SK-N-SH (cell line): ENCODE data around the gene APH1B. TPM values are rescaled to one million over a fixed set of nuclear protein-coding genes. Genes with fewer than 3 reads are reported as not detected.

ENCODE experiments used
- CTCF ChIA-PET: fragments of 300-600, 350-600 bp; formaldehyde crosslinking; extraction: SDS; loops from one replicate; lab custom pipeline; 2021; lab: Yijun Ruan, JAX
- POLR2A ChIA-PET: fragments of 350-600 bp; sonication (Branson Sonifier 250); formaldehyde crosslinking; extraction: SDS; loops from one replicate; lab custom pipeline; 2020; ENCODE audit warnings: antibody characterized with exemption, inconsistent platforms; lab: Yijun Ruan, JAX
- DNase-seq: peaks from one replicate; pipeline ENCODE4 v3.0.0; 2012
- H2AFZ ChIP-seq: fragments of 200-600 bp; sonication (generic); 2 replicates; pipeline ENCODE4 v1.8.1; 2016; ENCODE audit warnings: antibody characterized with exemption, mild to moderate bottlenecking, low read depth
- H3F3A ChIP-seq: fragments of 200-600 bp; sonication (generic); replicated peaks from 2 replicates; pipeline ENCODE3; 2016; ENCODE audit warnings: antibody characterized with exemption, mild to moderate bottlenecking; ENCODE audit not compliant: insufficient read depth
- H3K27ac ChIP-seq, 2 experiments: fragments of 200-500 bp in 1 of 2; fragments of 200-600 bp in 1 of 2; sonication (Bioruptor generic) in 1 of 2; sonication (generic), shearing (Covaris generic) in 1 of 2; 2 replicates each; pipeline versions ENCODE4 v1.5.1 to v1.6.1; 2014 to 2016; ENCODE audit warnings: low read depth in 2 of 2, inconsistent platforms in 1 of 2, low read length in 1 of 2, mild to moderate bottlenecking in 1 of 2, mixed read lengths in 1 of 2
- H3K27me3 ChIP-seq: fragments of 200-600 bp; sonication (generic), shearing (Covaris generic); 2 replicates; pipeline ENCODE4 v1.6.1; 2016; ENCODE audit warnings: mixed run types; ENCODE audit not compliant: insufficient read depth
- H3K36me3 ChIP-seq, 2 experiments: fragments of 200-500 bp in 1 of 2; fragments of 200-600 bp in 1 of 2; sonication (Bioruptor generic) in 1 of 2; sonication (generic) in 1 of 2; replicated peaks in 1 of 2; 2 replicates each; pipeline versions ENCODE3 to v1.5.1; 2014 to 2016; ENCODE audit warnings: low read length in 1 of 2, mild to moderate bottlenecking in 1 of 2; ENCODE audit not compliant: insufficient read depth in 2 of 2, control insufficient read depth in 1 of 2
- H3K4me1 ChIP-seq, 2 experiments: fragments of 200-500 bp in 1 of 2; fragments of 200-600 bp in 1 of 2; sonication (Bioruptor generic) in 1 of 2; sonication (generic), shearing (Covaris generic) in 1 of 2; 2 replicates each; pipeline versions ENCODE4 v1.5.1 to v1.6.1; 2014 to 2016; ENCODE audit warnings: low read depth in 1 of 2, low read length in 1 of 2, mixed run types in 1 of 2; ENCODE audit not compliant: insufficient read depth in 2 of 2, control insufficient read depth in 1 of 2
- H3K4me2 ChIP-seq: fragments of 200-600 bp; sonication (generic), shearing (Covaris generic); 2 replicates; pipeline ENCODE4 v1.6.1; 2017; ENCODE audit warnings: mixed run types
- H3K4me3 ChIP-seq, 2 experiments: fragments of 200-500 bp in 1 of 2; fragments of 200-600 bp in 1 of 2; sonication (Bioruptor generic) in 1 of 2; sonication (generic), shearing (Covaris generic) in 1 of 2; 2 replicates each; pipeline versions ENCODE4 v1.5.1 to v1.8.1; 2014 to 2016; ENCODE audit warnings: low read depth in 2 of 2, inconsistent platforms in 1 of 2, low read length in 1 of 2, mild to moderate bottlenecking in 1 of 2, mixed read lengths in 1 of 2, moderate library complexity in 1 of 2
- H3K79me2 ChIP-seq: fragments of 200-600 bp; sonication (generic); 2 replicates; pipeline ENCODE4 v1.8.1; 2017; ENCODE audit warnings: mild to moderate bottlenecking; ENCODE audit not compliant: insufficient read depth
- H3K9ac ChIP-seq: fragments of 200-600 bp; sonication (generic); 2 replicates; pipeline ENCODE4 v1.6.1; 2017; ENCODE audit warnings: mixed run types
- H3K9me2 ChIP-seq: fragments of 200-600 bp; sonication (generic); 2 replicates; pipeline ENCODE4 v1.6.1; 2017; ENCODE audit warnings: mixed run types
- H3K9me3 ChIP-seq: fragments of 200-600 bp; sonication (generic); 2 replicates; pipeline ENCODE4 v1.6.1; 2017; ENCODE audit warnings: mixed run types, mild to moderate bottlenecking, moderate library complexity
- H4K20me1 ChIP-seq: fragments of 200-600 bp; sonication (generic); 2 replicates; pipeline ENCODE4 v1.6.1; 2017; ENCODE audit warnings: mild to moderate bottlenecking, mixed run types; ENCODE audit not compliant: insufficient read depth
- ELF1 ChIP-seq: IDR thresholded peaks from 2 replicates; pipeline ENCODE4 v1.4.0; 2012
- EP300 ChIP-seq, 2 experiments: IDR thresholded peaks; 2 replicates each; pipeline versions ENCODE4 v1.4.0 to v1.6.1; 2012; ENCODE audit warnings: borderline replicate concordance in 1 of 2, low read depth in 1 of 2, low read length in 1 of 2
- EZH2phosphoT487 ChIP-seq: fragments of 200-600 bp; sonication (generic); IDR thresholded peaks from 2 replicates; pipeline ENCODE4 v1.6.1; 2017; ENCODE audit warnings: low read depth, mixed run types, mild to moderate bottlenecking, antibody characterized with exemption, moderate library complexity, borderline replicate concordance
- FOSL2 ChIP-seq: IDR thresholded peaks from 2 replicates; pipeline ENCODE4 v1.4.0; 2012; ENCODE audit warnings: low read depth, mild to moderate bottlenecking, moderate library complexity, borderline replicate concordance
- FOXM1 ChIP-seq: IDR thresholded peaks from 2 replicates; pipeline ENCODE4 v1.4.0; 2012; ENCODE audit warnings: low read depth, mild to moderate bottlenecking
- GATA2 ChIP-seq: sonication (generic); formaldehyde crosslinking; IDR thresholded peaks from 2 replicates; pipeline ENCODE4 v1.5.0; 2020; ENCODE audit warnings: mild to moderate bottlenecking, missing genetic modification reagents
- MXI1 ChIP-seq: IDR thresholded peaks from 2 replicates; pipeline ENCODE4 v1.6.1; 2012; ENCODE audit warnings: mild to moderate bottlenecking, low read depth, low read length, improper control_type of control experiment
- POLR2AphosphoS5 ChIP-seq: IDR thresholded peaks from 2 replicates; pipeline ENCODE4 v1.6.1; 2012; ENCODE audit warnings: low read depth, low read length
- SIN3A ChIP-seq: IDR thresholded peaks from 2 replicates; pipeline ENCODE4 v1.6.1; 2012; ENCODE audit warnings: low read depth, mild to moderate bottlenecking, low read length, moderate library complexity, borderline replicate concordance
- SMC3 ChIP-seq: IDR thresholded peaks from 2 replicates; pipeline ENCODE4 v1.6.1; 2012; ENCODE audit warnings: low read depth, low read length, improper control_type of control experiment
- TAF1 ChIP-seq: IDR thresholded peaks from 2 replicates; pipeline ENCODE4 v1.6.1; 2012; ENCODE audit warnings: low read depth, mild to moderate bottlenecking, low read length, moderate library complexity, borderline replicate concordance
- WGBS: methylation state at CpG from one replicate; pipeline ENCODE4 v1.1.6; 2017; ENCODE audit warnings: low lambda C conversion rate; 5-methylcytosine and 5-hydroxymethylcytosine counted together
- polyA plus RNA-seq, 3 experiments: library from polyadenylated mRNA; depleted of rRNA; stranded (reverse); fragments of >200 nt; gene quantifications; 2 replicates each; pipeline ENCODE4 v1.2.3, GENCODE V29; 2012
- TF ChIP-seq, protein P1 (sequence below): IDR thresholded peaks from 2 replicates; pipeline ENCODE4 v1.4.0; 2012; ENCODE audit warnings: low read depth

Gene APH1B
- polyA plus RNA-seq (2012; rRNA removed), result 7.6 and 11.2 TPM in 2 replicates
- polyA plus RNA-seq (2012; cell fraction: cytosol; rRNA removed), result 9.1 and 10.1 TPM in 2 replicates
- polyA plus RNA-seq (2012; cell fraction: nucleus; rRNA removed), result 8.6 and 15.1 TPM in 2 replicates

DNA sequence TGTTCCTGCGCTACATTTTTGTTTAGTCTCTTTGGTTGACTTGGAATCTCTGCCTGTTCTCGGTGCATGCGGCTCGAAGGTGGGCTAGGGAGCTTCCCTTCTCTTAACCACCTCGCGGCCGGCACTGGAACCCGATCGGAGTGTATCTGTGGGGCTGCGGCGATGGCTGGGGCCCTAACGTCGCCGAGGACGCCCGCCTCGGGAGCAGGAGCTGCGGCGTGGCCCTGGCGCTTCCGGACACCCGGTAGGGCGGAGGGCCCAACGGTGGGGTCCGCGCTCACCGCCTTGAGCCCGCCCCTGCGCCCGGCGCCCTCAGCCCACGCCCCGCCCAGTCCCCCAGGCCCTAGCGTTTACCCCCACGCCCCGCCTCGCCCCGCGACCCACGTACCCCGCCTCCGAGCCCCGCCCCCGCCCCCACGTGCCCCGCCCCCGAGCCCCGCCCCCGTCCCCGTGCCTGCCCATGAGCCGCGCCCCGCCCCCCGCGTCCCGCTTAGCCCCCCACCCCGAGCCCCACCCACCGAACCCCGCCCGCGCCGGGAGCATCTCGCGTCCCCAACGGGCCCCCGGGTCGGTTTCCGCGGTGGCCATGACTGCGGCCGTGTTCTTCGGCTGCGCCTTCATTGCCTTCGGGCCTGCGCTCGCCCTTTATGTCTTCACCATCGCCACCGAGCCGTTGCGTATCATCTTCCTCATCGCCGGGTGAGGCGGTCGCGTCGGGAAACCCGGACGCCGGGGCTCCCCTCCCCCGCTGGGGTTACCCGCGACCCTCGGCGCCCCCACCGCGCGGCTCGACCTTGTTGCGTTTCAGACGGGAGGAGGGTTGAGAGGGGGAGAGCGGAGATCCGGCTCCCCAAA lies at the start of gene APH1B:
Gene APH1B, plus strand, starts transcription at position 568 of the 855 bp plus-strand sequence. Its CDS starts 19 bp downstream, at position 587.
- WGBS, result 2% methylated on average over 62 of the region's 102 CpGs

DNA sequence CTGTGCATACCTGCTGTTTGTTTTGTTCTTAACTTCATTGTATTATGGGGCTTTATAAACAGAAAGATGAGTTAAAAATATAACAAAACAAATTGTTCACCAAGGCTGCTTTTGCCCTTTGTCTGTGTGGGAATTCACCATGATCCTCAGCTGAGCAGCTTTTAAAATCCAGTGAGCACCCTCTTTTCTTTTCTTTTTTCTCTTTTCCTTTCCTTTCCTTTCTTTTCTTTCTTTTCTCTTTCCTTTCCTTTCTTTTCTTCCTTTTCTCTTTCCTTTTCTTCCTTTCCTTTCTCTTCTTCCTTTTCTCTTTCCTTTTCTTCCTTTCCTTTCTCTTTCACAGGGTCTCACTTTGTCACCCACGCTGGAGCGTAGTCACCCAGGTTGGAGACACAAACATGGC lies 49.7 kb upstream of the APH1B start:
- Histone ChIP-seq H4K20me1 (no peaks in the 10 kb centered on the region), H3K4me1 (peaks cover 2 to 13% of the 10 kb centered on the region in 2 experiments; a peak in 2 of 4 replicates), H3K4me3 (no peak overlapping the region), H3K9me2 (no peaks in the 10 kb centered on the region), H3K27me3 (no peaks in the 10 kb centered on the region), H3K27ac (no peak overlapping the region), H3K9ac (no peak overlapping the region), H3F3A (peaks cover 10% of the 10 kb centered on the region), H3K79me2 (no peaks in the 10 kb centered on the region), H3K4me2 (no peak overlapping the region), H3K9me3 (no peaks in the 10 kb centered on the region), H3K36me3 (no peaks in the 10 kb centered on the region), H2AFZ (no peak overlapping the region)
- CTCF ChIA-PET, result interaction anchor here (0.9 to 1.5 kb wide), 2 partner anchors 10 to 15 kb away, joined by 3 to 4 read pairs; no protein-coding TSS in a partner anchor
- no peak for DNase-seq
- POLR2A ChIA-PET, result no interaction called here
- no peak for TF ChIP-seq EZH2phosphoT487
- TF ChIP-seq MXI1, result no peak
- no peak for TF ChIP-seq EP300 (IDR thresholded peaks at IDR 0.05; ENCODE audit: borderline replicate concordance in 1 of 2, low read depth in 1 of 2, low read length in 1 of 2)
- TF ChIP-seq POLR2AphosphoS5, result no peak
- TF ChIP-seq FOXM1, result no peak
- TF ChIP-seq, protein P1, sequence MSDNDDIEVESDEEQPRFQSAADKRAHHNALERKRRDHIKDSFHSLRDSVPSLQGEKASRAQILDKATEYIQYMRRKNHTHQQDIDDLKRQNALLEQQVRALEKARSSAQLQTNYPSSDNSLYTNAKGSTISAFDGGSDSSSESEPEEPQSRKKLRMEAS, result no peak
- 96% methylated on average over 2 of the region's 2 CpGs for WGBS

More for the DNA sequence above, at the start of gene APH1B:
- H3K9ac ChIP-seq, result peak within 1 kb of the TSS; percentile 95
- peaks cover 5% of the 10 kb centered on the region; the same call in 1 of the 2 replicates for H3K79me2 ChIP-seq
- H2AFZ ChIP-seq, result peak within 1 kb of the TSS; percentile 88
- H3K36me3 ChIP-seq, result peaks cover 8 to 29% of the 10 kb centered on the region in 2 experiments
- ChIA-PET POLR2A (interaction anchor here (0.6 to 1.4 kb wide), 6 partner anchors 10 to 1769 kb away, joined by 3 to 9 read pairs (median 4); partner anchors contain the start of genes RAB8B and RPS27L), CTCF (interaction anchor here (1.0 to 2.7 kb wide), 7 partner anchors 8 to 229 kb away, joined by 3 to 8 read pairs (median 3); no protein-coding TSS in a partner anchor)
- no peaks in the 10 kb centered on the region for H4K20me1 ChIP-seq
- no peaks in the 10 kb centered on the region for H3K27me3 ChIP-seq
- no peaks in the 10 kb centered on the region for H3K9me2 ChIP-seq
- peak; percentile 96 for DNase-seq
- peaks cover 11% of the 10 kb centered on the region for H3F3A ChIP-seq
- TF ChIP-seq FOSL2 (no peak), GATA2 (CRISPR knock-in tag) (0 out of 2 replicates have a peak, but pooled peaks have one; percentile 14), TAF1 (peak; percentile 58), ELF1 (no peak), SMC3 (peak; percentile 7; the same call in 1 of the 2 replicates), POLR2AphosphoS5 (peak; percentile 56; the same call in 1 of the 2 replicates), SIN3A (no peak)
- TF ChIP-seq, protein P1, result peak; percentile 74; the same call in 1 of the 2 replicates
- no peaks in the 10 kb centered on the region for H3K9me3 ChIP-seq
- peak within 1 kb of the TSS; percentile 97 for H3K4me2 ChIP-seq
- H3K27ac ChIP-seq, result peak within 1 kb of the TSS; percentile 77 to 81
- peaks cover 4 to 9% of the 10 kb centered on the region in 2 experiments; a peak in 3 of 4 replicates for H3K4me1 ChIP-seq
- peak within 1 kb of the TSS; percentile 74 to 79 for H3K4me3 ChIP-seq
